AG08396 (cell line): ENCODE measurements around the gene LDHB.
"Not testable (repeated sequence)": the region's sequence is repeated elsewhere in the genome, so short reads cannot be mapped to it uniquely, and the experiment has no call there.

ENCODE experiments used
- DNase-seq: peaks from one replicate; pipeline ENCODE4 v3.0.0; 2012; ENCODE audit warnings: low spot score, mixed read lengths

The LDHB gene

DNA sequence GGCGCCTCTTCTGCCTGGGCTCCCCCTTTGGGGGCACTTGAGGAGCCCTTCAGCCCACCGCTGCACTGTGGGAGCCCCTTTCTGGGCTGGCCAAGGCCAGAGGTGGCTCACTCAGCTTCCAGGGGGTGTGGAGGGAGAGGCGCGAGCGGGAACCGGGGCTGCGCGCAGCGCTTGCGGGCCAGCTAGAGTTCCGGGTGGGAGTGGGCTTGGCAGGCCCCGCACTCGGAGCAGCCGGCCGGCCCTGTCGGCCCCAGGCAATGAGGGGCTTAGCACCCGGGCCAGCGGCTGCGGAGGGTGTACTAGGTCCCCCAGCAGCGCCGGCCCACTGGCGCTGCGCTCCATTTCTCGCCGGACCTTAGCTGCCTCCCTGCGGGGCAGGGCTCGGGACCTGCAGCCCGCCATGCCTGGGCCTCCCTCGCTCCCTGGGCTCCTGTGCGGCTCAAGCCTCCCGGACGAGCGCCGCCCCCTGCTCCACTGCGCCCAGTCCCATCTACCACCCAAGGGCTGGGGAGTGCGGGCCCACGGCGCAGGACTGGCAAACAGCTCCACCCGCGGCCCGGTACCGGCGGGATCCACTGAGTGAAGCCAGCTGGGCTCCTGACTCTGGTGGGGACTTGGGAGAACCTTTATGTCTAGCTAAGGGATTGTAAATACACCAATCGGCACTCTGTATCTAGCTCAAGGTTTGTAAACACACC lies 3.9 kb upstream of the LDHB start:
- not testable (repeated sequence) for DNase-seq

DNA sequence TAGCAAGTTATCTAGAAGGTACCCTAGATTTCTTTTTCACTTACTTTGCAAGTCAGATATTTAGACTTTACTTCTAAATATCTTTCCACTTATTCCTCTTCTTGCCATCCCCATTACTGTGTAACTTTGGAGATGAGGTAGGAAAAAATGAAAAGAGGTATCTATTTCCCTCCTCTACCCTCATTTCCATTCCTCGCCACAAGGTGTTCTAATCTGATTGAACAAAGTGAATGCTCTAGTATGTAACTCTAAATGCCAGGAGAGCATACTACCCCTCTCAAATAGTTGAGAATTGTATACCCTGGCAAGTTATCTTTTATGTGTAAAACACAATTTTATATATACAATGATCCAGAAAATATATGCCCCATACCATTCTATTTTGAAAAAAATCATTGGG lies 1.7 kb upstream of the LDHB start:
- no peak for DNase-seq

DNA sequence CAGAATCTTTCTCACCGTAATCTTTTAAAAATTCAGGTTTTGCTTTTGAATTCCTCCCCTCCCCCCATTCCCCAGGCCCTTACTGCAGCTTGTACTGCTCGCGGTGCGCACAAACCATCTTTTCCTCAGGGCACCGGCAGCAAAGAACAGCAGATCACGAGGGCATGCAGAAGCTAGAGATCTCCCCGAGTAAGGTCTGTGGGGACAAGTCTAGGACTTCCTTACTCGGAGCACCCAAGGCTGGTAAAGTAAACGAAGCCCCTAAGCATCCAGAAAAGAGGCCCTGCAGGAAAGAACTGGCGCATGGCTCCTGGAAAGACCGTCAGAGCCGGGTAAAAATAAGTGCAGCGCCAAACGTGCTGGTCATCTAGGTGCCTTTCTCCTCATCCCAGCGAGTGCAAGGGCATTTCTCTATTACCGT lies 727 bp downstream of the LDHB start:
- DNase-seq: peak; percentile 36

DNA sequence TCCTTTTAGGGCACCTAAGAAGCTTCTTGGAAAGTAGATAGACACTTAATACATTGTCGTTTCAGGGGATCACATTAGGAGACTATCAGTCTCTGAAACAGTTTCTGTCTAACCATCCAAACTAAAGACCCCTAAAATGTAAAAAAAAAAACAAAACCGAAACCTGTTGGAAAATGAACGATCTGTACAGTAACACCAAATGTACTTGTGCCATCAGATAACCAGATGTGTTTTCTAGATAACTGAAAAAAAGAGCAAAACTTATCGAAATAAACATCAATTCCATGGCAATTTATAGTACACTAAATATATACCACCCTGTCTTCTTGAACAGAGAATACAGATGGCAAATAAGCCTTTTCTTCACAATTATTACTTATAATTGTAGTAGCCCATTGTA lies 2.1 kb downstream of the LDHB start:
- DNase-seq: no peak

DNA sequence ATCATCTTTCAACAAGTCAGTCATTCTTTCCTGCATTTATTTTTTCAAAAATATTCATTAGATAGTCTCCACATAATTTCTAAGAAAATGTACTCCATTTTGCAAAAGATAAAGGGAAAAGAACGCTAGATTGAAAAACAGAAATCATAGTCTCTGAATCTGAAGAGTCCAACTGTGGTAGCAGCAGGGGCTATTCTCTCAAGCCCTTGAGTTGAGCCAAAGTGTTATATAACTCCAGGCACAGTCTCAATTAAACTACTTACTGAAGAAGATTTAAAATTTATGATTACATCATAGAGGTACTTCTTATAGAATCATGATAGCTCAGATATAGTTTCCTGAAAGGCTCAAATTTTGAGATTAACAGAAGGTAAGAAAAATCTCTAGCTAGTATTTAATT lies 5.8 kb downstream of the LDHB start:
- DNase-seq: no peak

DNA sequence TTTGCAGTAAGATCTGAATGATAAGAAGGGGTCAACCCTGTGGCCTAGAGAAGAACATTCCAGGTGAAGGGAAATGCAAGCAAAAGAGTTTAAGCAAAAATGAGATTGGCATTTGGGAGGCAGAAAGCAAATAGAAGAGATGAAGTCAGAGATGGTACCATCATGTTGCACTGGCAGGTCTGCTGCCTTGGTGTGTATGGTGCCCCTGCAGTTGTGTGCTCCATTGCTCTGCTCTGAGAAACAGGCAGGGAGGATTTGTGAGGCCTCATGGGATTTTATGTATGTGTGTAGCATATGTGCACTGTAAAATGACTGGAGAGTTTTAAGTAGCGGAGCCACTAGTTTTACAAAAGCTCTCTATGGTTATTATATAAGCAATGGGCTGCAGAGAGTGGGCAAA lies 6.6 kb downstream of the LDHB start:
- DNase-seq: no peak

DNA sequence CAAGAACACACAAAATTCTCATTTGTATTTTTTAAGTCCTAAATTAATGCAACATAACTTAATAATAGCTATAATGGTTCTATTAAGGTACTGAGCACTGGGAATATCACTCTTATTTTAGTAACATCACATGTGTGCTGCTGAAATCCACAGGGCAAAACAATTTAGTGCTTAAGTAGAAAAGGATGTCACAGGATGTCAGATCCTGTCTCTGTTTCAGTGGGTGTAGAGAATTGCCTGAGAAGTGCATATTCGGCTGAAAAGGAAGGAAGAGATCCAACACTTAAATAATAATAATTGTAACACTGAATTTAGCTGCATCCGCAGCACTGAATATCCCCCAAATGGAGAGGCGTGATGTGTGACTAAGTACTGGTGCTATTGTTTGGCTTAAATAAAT lies 8.6 kb downstream of the LDHB start:
- DNase-seq: no peak

DNA sequence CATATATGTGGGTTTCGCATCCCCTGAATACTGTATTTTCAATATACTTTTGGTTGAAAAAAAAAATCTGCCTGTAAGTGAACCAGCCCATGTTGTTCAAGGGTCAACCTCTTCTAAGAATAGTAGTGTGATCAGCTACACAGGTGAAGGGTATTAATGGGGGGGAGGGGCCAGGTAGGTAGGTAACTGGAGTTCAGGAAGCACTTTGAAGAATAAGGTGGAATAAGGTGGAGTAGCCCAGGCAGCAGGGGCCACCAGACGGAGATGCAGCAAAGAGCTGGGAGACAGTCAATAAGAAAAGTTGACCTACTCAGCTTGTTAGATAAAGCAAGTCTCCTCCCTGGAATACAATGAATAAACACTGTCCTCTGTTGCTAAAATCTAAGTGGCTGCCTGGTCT lies 9.3 kb downstream of the LDHB start:
- DNase-seq: no peak

DNA sequence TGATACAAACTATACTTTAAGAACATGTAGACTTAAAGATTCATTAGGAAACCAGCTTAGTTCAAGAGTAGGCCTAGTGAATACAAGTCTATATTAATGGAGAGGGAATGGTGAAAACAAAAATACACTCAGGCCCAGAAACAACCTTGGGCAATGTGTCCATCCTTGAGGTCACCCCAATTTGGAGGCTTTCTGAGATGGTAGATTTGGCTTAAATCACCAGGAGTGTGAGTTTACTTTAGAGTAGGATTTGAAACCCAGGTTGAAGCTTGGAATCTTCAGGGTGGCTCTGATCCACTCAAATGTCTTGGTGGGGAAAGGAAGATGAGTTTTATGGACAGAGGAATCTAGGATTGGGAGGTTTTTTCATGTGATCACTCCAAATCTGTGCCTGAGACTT lies 10.5 kb downstream of the LDHB start:
- DNase-seq: no peak

DNA sequence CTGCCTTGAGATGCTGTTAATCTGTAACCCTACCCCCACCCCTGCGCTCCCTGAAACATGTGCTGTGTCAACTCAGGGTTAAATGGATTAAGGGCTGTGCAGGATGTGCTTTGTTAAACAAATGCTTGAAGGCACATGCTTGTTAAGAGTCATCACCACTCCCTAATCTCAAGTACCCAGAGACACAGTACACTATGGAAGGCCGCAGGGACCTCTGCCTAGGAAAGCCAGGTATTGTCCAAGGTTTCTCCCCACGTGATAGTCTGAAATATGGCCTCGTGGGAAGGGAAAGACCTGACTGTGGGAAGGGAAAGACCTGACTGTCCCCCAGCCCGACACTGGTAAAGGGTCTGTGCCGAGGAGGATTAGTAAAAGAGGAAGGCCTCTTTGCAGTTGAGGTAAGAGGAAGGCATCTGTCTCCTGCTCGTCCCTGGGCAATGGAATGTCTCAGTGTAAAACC lies 12.6 kb downstream of the LDHB start:
- not testable (repeated sequence) for DNase-seq

DNA sequence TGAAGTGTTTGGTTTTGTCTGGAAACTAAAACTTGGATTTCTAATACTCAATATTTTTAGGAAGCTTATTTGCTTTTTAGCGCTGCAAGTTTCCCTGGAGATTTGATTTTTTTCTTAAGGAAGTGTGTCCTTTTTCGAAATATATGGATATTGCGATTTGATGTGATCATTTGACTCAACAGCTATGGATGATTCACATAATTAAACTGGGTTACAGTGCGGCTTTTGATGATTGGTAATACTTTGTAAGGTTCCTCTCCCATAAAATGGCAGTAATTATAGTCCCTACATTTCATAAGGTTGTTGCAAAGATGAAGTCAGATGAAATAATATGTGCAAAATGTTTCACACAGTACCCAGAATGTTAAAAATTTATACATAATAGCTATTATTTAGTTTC lies 13.1 kb downstream of the LDHB start:
- no peak for DNase-seq

DNA sequence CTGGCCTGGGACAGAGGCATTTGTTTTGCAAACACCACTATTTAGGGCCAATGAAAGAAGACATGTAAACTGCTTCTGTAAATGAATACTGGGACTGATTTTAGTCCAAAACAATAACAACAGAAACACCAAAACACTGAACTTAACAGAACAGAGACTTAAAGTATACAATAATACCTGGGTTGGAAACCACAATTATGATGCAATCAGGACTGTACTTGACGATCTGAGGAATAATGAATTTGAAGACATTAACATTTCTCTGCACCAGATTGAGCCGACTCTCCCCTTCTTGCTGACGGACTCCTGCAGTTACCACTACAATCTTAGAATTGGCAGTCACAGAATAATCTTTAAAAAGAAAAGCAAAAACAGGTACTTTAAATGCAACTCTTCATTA lies 13.9 kb downstream of the LDHB start:
- no peak for DNase-seq

DNA sequence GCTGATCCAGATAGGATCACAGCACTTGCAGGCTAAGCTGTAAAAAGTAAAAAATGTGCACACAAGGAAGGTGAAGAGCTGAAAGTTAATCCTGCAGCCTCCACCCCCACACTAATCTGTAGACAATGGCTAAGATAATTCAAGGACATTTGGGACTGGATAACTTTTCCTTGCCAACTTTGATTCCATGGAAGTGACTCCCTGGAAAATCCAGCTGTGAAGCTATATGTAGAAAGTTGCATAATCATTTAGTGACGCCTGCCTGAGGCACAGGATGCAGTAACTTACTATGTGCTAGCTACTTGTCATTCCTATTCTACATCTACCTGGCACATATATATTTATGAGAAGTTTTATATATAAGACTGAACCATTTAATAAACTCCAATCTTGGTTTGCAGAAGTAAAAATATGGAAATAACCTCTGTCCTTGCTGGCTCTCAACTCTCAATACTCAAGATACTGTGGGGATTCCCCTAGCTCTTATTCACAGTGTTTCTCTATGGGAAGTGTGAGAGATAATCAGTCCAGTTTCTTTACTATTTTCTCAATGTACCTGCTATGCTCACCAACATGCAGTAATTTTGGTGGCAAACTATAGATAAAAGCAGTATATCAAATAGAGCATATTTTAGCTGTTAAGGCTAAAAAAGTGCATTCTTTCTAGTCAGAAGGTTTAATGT lies 14.8 kb downstream of the LDHB start:
- no peak for DNase-seq

DNA sequence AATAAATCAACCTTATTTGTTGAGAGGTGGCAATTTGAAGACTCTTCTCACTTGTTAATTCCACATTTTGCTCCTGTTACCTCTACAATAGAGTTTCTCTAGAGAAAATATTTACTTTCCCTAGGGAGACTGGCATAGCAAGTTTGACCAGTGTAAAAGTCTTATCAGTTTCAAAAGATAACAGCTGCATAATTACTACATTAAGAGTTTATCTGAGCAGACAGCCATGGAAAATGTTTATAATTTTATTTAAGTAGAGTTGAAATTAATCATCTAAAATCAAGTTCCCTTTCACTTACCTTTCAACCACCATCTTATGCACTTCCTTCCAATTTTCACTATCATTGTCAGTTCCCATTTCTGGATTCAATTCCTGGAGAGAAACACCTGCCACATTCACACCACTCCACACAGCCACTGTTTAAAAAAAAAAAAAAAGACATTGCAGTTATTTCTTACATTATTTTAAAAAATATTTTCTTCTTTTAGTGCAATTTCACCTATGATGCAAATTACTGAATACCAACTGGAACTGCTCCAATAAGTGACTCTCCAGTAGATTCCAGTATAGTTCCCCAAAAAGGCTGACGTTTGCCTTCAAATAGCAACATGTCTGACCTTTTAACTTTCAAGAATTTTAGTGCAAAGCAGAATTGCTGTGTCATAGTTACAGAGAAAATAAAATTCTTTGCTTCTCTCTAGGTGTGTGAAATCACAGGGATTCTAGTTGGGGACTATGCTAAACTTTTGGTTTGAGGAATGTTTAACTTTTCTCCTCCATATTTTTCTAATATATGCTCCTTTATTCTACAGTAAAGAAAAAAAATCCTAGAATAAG lies 19.4 kb downstream of the LDHB start:
- no peak for DNase-seq

DNA sequence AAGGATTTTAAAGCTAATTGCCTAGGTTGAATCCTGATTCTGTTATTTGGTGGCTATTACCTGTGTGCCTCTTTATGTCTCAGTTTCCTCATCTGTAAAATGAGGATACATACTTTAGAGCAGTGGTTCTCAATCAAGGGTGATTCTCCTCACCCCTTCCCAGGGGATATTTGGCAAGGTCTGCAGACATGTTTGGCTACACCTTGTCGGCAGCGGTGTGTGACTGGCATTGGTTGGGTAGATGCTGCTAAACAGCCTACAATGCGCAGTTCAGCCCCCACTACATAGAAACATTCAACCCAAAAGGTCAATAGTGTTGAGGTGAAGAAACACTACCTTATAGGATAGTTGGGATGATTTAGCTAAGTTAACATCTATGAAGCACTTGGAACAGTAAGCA lies 23.4 kb downstream of the LDHB start:
- DNase-seq: no peak

DNA sequence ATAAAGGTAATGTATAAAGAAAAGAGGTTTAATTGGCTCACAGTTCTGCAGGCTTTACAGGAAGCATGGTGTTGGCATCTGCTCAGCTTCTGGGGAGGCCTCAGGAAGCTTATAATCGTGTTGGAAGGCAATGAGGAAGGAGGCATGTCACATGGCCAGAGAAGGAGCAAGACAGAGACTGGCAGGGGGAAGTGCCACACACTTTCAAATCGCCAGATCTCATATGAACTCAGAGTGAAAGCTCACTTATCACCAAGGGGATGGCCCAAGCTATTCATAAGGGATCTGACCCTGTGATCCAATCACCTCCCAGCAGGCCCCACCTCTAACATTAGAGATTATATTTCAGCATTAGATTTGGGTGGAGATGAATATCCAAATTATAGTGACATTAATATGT lies 26.3 kb downstream of the LDHB start:
- DNase-seq: no peak

DNA sequence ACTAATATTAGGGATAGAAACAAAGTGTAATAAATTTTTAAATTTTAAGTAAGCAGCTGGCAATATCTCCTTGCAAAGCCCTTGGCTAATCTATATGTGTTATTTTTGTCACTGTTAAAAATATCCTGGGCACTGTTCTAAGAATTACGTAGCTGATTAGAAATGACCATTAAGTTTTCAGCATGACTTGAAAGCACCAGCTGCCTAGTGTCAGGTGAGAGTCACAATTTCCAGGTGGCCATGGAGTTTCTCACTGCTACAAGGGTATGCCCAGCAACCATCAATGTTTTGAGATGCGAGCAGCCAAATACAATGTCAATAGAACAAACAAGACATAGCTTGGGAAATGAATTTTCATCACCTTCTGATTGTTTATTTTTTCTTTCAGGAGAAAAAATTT lies 29.7 kb downstream of the LDHB start:
- no peak for DNase-seq

DNA sequence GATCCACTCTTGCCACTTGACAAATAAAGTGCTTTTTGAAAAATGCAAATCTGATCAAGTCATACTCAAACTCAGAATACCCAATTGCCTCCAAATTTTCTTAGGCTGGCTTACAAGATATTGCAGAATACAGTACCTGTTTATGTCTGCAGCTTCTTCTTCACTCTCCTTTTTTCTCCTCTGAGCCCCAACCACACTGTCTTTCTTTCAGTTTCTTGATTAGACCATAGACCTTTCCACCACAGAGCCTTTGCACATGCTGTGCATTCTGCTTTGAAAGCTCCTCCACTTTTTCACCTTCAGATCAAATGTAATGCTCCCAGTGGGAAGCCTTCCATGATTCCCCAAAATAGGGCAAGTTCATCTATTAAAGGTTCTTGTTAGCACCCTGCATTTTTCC lies 39.1 kb downstream of the LDHB start:
- no peak for DNase-seq

DNA sequence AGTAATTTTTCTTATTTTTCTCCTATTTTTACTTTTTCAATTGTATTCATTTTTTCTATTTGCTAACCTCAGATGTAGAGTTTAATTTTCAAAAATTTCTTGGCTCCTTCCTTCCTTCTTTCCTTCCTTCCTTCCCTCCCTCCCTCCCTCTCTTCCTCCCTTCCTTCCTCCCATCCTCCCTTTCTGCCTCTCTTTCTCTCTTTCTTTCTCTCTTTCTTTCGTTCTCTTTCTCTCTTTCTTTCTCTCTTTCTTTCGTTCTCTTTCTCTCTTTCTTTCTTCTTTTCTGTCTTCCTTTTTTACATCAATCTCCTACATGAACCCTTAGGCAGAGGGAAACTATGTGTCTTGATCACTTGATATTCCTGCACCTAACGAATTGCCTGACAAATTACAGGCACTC lies 40.6 kb downstream of the LDHB start:
- no peak for DNase-seq

DNA sequence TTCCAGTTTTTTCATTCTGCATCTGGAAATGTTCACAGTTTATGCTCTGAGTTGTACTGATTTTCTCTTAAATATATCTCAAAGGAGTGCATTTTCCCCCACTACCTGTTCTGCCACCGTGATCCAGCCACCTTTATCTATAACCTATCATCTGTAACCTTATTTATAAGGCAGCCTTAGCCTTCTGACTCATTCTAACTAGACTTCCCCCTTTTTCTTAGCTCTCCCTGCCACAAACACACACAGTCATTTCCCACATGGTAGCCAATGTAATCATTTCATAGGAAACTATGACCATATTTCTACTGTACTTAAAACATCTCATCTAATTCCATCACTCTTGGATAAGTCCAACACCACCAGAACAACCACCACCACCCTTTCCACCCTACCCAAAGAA lies 42.2 kb downstream of the LDHB start:
- no peak for DNase-seq

DNA sequence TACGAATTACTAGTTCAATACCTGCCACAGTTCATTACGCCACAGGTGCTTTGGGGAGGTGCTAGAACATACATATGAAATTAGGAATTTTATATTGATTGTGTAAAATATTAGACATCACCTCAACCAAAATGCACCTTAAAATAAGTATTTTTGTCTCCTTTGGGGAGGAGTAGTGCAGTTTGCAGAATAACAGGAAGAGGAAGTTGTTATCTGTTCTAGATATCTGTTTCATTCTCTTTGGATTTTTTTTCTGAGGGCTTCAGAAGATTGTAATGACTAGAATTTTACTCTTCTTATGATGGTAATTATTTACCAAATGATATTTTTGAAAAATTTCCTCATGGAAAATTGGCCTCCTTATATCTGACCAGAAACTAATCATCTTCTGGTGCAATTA lies 43.1 kb downstream of the LDHB start:
- DNase-seq: no peak

DNA sequence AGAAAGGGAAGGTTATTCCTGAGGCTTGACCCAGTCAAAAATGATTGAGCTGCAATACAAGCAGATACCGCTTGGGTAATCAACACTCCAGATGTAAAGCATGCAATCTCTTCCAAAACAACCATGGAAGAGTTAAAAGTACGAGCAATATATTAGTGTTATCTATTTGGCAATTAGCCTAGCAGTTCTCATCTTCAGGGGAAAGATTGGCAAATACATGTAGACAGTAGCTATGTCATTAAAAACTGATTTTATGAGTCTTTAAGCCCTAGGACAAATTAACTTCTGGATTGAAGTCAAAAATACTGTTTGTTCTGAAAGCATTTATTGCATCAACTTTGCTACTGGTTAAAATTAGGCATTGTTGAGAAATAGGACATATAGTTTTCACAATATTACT lies 43.7 kb downstream of the LDHB start:
- no peak for DNase-seq

DNA sequence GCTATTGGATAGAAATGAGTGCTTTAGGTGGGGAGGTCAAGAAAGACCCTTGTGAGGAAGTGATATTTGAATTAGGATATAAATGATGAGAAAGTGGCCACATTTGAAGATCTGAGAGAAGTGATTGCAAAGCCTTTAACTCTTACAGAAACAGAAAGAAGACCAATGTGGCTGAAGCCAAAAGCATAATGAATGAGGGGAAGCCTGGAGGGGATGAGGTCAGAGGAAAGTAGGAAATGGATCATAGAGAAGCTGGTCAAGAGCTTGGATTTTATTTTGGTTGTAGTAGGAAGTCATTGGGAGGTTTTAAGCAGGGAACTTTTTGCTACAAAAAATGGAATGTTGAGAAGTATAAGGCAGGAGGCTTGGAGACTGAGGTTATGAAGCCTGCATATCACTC lies 49.4 kb downstream of the LDHB start:
- DNase-seq: no peak
